Nephron (organoid): ENCODE data around the gene CLDN18.

Experiments
- H3K27ac Mint-ChIP-seq, 3 experiments: 2 replicates each; pipeline ENCODE4 v1.8.0; 2020; ENCODE audit warnings: mixed read lengths in 3 of 3, mild to moderate bottlenecking in 2 of 3, moderate library complexity in 1 of 3
- H3K27me3 Mint-ChIP-seq: 2 replicates; pipeline ENCODE4 v1.8.0; 2021; ENCODE audit warnings: low read depth, mild to moderate bottlenecking, moderate library complexity, mixed read lengths
- H3K36me3 Mint-ChIP-seq: 2 replicates; pipeline ENCODE4 v1.8.0; 2020; ENCODE audit warnings: low read depth, mixed read lengths
- H3K4me1 Mint-ChIP-seq: 2 replicates; pipeline ENCODE4 v1.8.0; 2020; ENCODE audit warnings: mixed read lengths
- H3K4me3 Mint-ChIP-seq, 3 experiments: 2 replicates each; pipeline ENCODE4 v1.8.0; 2020; ENCODE audit warnings: mild to moderate bottlenecking in 3 of 3, mixed read lengths in 3 of 3, moderate library complexity in 2 of 3
- H3K9me3 Mint-ChIP-seq: 2 replicates; pipeline ENCODE4 v1.8.0; 2020; ENCODE audit warnings: mixed read lengths
- CTCF ChIP-seq, 3 experiments: fragments of 200-600 bp; sonication (generic); IDR thresholded peaks; one replicate each; pipeline ENCODE4 v1.5.0; 2021; ENCODE audit warnings: antibody characterized with exemption in 3 of 3; ENCODE audit not compliant: unreplicated experiment in 3 of 3

CLDN18 gene

GRCh38 chr3:137978328-137978727 lies 31.6 kb upstream of the CLDN18 start:
- peaks cover 4% of the 10 kb centered on the region for H3K9me3 Mint-ChIP-seq
- H3K36me3 Mint-ChIP-seq, result no peaks in the 10 kb centered on the region
- no peak overlapping the region for H3K4me3 Mint-ChIP-seq
- H3K27me3 Mint-ChIP-seq, result peaks cover 10% of the 10 kb centered on the region
- H3K4me1 Mint-ChIP-seq, result no peaks in the 10 kb centered on the region
- TF ChIP-seq CTCF (IDR thresholded peaks at IDR 0.05; ENCODE audit: unreplicated experiment in 3 of 3), result no peak
- no peak overlapping the region for H3K27ac Mint-ChIP-seq

GRCh38 chr3:137987723-137988122 lies 22.2 kb upstream of the CLDN18 start:
- H3K4me3 Mint-ChIP-seq, result no peak overlapping the region
- no peaks in the 10 kb centered on the region for H3K4me1 Mint-ChIP-seq
- no peaks in the 10 kb centered on the region for H3K27me3 Mint-ChIP-seq
- H3K27ac Mint-ChIP-seq, result no peak overlapping the region
- no peaks in the 10 kb centered on the region for H3K36me3 Mint-ChIP-seq
- no peak for TF ChIP-seq CTCF (IDR thresholded peaks at IDR 0.05; ENCODE audit: unreplicated experiment in 3 of 3)
- peaks cover 4% of the 10 kb centered on the region for H3K9me3 Mint-ChIP-seq

GRCh38 chr3:137988152-137988551 lies 21.8 kb upstream of the CLDN18 start:
- no peak overlapping the region for H3K4me3 Mint-ChIP-seq

GRCh38 chr3:137988982-137989381 lies 21.0 kb upstream of the CLDN18 start:
- Mint-ChIP-seq H3K9me3 (peaks cover 6% of the 10 kb centered on the region), H3K4me1 (no peaks in the 10 kb centered on the region), H3K36me3 (no peaks in the 10 kb centered on the region), H3K27me3 (no peaks in the 10 kb centered on the region), H3K4me3 (no peak overlapping the region), H3K27ac (no peak overlapping the region)
- no peak for TF ChIP-seq CTCF (IDR thresholded peaks at IDR 0.05; ENCODE audit: unreplicated experiment in 3 of 3)

More at GRCh38 chr3:137988152-137988551, 21.8 kb upstream of the CLDN18 start:
- Mint-ChIP-seq H3K36me3 (no peaks in the 10 kb centered on the region), H3K4me1 (no peaks in the 10 kb centered on the region), H3K27me3 (no peaks in the 10 kb centered on the region), H3K27ac (no peak overlapping the region), H3K9me3 (peaks cover 4% of the 10 kb centered on the region)
- TF ChIP-seq CTCF (IDR thresholded peaks at IDR 0.05; ENCODE audit: unreplicated experiment in 3 of 3), result no peak

GRCh38 chr3:137990427-137990826 lies 19.5 kb upstream of the CLDN18 start:
- Mint-ChIP-seq H3K9me3 (peaks cover 12% of the 10 kb centered on the region), H3K4me1 (no peaks in the 10 kb centered on the region), H3K36me3 (no peaks in the 10 kb centered on the region), H3K27ac (no peak overlapping the region), H3K4me3 (no peak overlapping the region), H3K27me3 (no peaks in the 10 kb centered on the region)
- no peak for TF ChIP-seq CTCF (IDR thresholded peaks at IDR 0.05; ENCODE audit: unreplicated experiment in 3 of 3)

GRCh38 chr3:137992592-137992991 lies 17.4 kb upstream of the CLDN18 start:
- Mint-ChIP-seq H3K4me1 (no peaks in the 10 kb centered on the region), H3K4me3 (no peak overlapping the region), H3K36me3 (no peaks in the 10 kb centered on the region), H3K9me3 (peaks cover 22% of the 10 kb centered on the region), H3K27me3 (no peaks in the 10 kb centered on the region), H3K27ac (no peak overlapping the region)
- no peak for TF ChIP-seq CTCF (IDR thresholded peaks at IDR 0.05; ENCODE audit: unreplicated experiment in 3 of 3)
